SU-DHL-6 (cell line): ENCODE data around the gene PDCD11.

Experiments
- CTCF ChIP-seq: fragments of 200-600 bp; sonication (generic); IDR thresholded peaks from one replicate; pipeline ENCODE4 v1.5.1; 2017; ENCODE audit warnings: antibody characterized with exemption, mild to moderate bottlenecking, low read length, moderate library complexity; ENCODE audit not compliant: insufficient read depth, poor library complexity, severe bottlenecking
- EZH2phosphoT487 ChIP-seq: fragments of 200-600 bp; sonication (generic), shearing (Covaris generic); conservative IDR thresholded peaks from 2 replicates; pipeline ENCODE4 v1.6.1; 2018; ENCODE audit warnings: mild to moderate bottlenecking, antibody characterized with exemption, low read length, moderate library complexity, mixed read lengths

- TF ChIP-seq CTCF = no peak
- TF ChIP-seq EZH2phosphoT487 = no peak
These were observed 47.2 kb downstream of the PDCD11 start for GRCh38 chr10:103443475-103444185.
